ENCODE measurements around the gene NPRL2.

DNA sequence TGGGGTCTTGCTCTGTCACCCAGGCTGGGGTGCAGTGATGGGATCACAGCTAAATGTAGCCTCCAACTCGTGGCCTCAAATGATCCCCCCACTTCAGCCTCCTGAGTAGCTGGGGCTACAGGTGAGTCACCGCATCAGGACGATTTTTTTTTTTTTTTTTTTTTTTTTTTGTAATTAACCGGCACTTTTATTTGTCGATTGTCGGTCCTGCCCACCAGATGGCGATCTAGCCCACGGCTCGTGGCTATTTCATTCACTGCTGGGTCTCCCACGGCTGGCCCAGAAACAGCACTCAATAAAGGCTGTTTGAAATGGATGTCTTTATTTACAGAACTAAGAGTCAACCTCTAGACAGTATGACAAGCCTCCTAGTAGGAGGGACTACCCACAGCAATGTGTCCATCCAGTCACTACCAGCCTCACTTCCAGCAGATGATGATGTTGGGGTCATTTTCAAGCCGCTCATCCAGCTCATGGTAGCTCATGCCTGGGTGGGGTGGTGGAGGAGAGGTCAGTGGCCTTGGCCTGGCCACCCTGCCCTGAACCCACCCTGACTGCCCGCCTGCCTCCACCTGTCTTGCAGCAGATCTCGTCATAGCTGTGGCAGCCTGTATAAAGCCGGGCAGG lies 3.3 kb downstream of the NPRL2 start:
- TF ChIP-seq, protein P1, sequence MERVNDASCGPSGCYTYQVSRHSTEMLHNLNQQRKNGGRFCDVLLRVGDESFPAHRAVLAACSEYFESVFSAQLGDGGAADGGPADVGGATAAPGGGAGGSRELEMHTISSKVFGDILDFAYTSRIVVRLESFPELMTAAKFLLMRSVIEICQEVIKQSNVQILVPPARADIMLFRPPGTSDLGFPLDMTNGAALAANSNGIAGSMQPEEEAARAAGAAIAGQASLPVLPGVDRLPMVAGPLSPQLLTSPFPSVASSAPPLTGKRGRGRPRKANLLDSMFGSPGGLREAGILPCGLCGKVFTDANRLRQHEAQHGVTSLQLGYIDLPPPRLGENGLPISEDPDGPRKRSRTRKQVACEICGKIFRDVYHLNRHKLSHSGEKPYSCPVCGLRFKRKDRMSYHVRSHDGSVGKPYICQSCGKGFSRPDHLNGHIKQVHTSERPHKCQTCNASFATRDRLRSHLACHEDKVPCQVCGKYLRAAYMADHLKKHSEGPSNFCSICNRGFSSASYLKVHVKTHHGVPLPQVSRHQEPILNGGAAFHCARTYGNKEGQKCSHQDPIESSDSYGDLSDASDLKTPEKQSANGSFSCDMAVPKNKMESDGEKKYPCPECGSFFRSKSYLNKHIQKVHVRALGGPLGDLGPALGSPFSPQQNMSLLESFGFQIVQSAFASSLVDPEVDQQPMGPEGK (CRISPR knock-in tag; IDR thresholded peaks at IDR 0.05; ENCODE audit: borderline replicate concordance): no peak
- TF ChIP-seq ESRRA (IDR thresholded peaks at IDR 0.05; ENCODE audit: borderline replicate concordance, low read depth): no peak
- no peak for TF ChIP-seq CBFA2T3 (IDR thresholded peaks at IDR 0.05)
- TF ChIP-seq POLR2AphosphoS5 (IDR thresholded peaks at IDR 0.05; ENCODE audit: control insufficient read depth, insufficient read depth, low read depth, low read length): no peak
- peak; percentile 67 to 73 (median 70) for TF ChIP-seq CTCF (IDR thresholded peaks at IDR 0.05 in 2 of 3, conservative IDR thresholded peaks at IDR 0.05 in 1 of 3; ENCODE audit: insufficient read depth in 2 of 3, low read depth in 1 of 3, low read length in 3 of 3)
- TF ChIP-seq, protein P2, sequence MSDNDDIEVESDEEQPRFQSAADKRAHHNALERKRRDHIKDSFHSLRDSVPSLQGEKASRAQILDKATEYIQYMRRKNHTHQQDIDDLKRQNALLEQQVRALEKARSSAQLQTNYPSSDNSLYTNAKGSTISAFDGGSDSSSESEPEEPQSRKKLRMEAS (CRISPR knock-in tag; IDR thresholded peaks at IDR 0.05): no peak
- TF ChIP-seq RB1 (IDR thresholded peaks at IDR 0.05; ENCODE audit: low read depth): no peak
- no peak for TF ChIP-seq SMARCB1 (IDR thresholded peaks at IDR 0.05; ENCODE audit: insufficient read length, low read depth)
- no peak for TF ChIP-seq ETV6 (IDR thresholded peaks at IDR 0.05; ENCODE audit: borderline replicate concordance in 1 of 2, low read depth in 2 of 2, low read length in 1 of 2)
- TF ChIP-seq ETV6 (CRISPR knock-in tag; IDR thresholded peaks at IDR 0.05; ENCODE audit: borderline replicate concordance): no peak
- TF ChIP-seq GTF2B (IDR thresholded peaks at IDR 0.05; ENCODE audit: extremely low read depth, insufficient read length): no peak
- no peak for TF ChIP-seq POLR2A (conservative IDR thresholded peaks at IDR 0.05)
- TF ChIP-seq L3MBTL2 (IDR thresholded peaks at IDR 0.05): no peak

Measured in K562 (cell line).